K562 (cell line): ENCODE results near the gene CLPSL1. TPM values are rescaled to one million over a fixed set of nuclear protein-coding genes. Genes with fewer than 3 reads are reported as not detected.

ENCODE experiments used
- CBFB ChIP-seq: sonication (generic); formaldehyde crosslinking; IDR thresholded peaks from 2 replicates; pipeline ENCODE4 v1.4.0; 2020; ENCODE audit warnings: mild to moderate bottlenecking, missing genetic modification reagents
- CREB3 ChIP-seq: fragments of 450-650 bp; conservative IDR thresholded peaks from 2 replicates; pipeline ENCODE4 v1.6.1; 2016; ENCODE audit warnings: missing genetic modification characterization, low read depth, mild to moderate bottlenecking, missing compliant biosample characterization, moderate library complexity
- ERF ChIP-seq: fragments of 450-650 bp; formaldehyde crosslinking; IDR thresholded peaks from 2 replicates; pipeline ENCODE4 v1.4.0; 2020; ENCODE audit warnings: mild to moderate bottlenecking, mixed read lengths
- HDAC2 ChIP-seq: fragments of 450-650 bp; IDR thresholded peaks from 2 replicates; pipeline ENCODE4 v1.6.1; 2016; ENCODE audit warnings: mild to moderate bottlenecking
- HLTF ChIP-seq: fragments of 450-650 bp; IDR thresholded peaks from 2 replicates; pipeline ENCODE4 v1.6.1; 2016
- NCOA6 ChIP-seq: fragments of 450-650 bp; IDR thresholded peaks from 2 replicates; pipeline ENCODE4 v1.6.1; 2017; ENCODE audit warnings: mild to moderate bottlenecking
- PYGO2 ChIP-seq: fragments of 450-650 bp; IDR thresholded peaks from 2 replicates; pipeline ENCODE4 v1.6.1; 2016; ENCODE audit warnings: mild to moderate bottlenecking, missing genetic modification characterization, moderate library complexity, missing compliant biosample characterization
- REST ChIP-seq, 2 experiments: fragments of 450-650 bp; formaldehyde crosslinking in 1 of 2; IDR thresholded peaks; 2 replicates each; pipeline versions ENCODE4 v1.4.0 to v1.6.1; 2014 to 2020; ENCODE audit warnings: mild to moderate bottlenecking in 2 of 2, borderline replicate concordance in 1 of 2, low read depth in 1 of 2
- RHOXF2B ChIP-seq: fragments of 250-450 bp; sonication (Bioruptor Pico); conservative IDR thresholded peaks from 2 replicates; pipeline ENCODE4 v1.5.1; 2021
- TGIF2 ChIP-seq: sonication (generic); formaldehyde crosslinking; IDR thresholded peaks from 2 replicates; pipeline ENCODE4 v1.8.1; 2022; ENCODE audit warnings: mild to moderate bottlenecking, missing genetic modification reagents, moderate library complexity
- polyA plus RNA-seq, 8 experiments: library from polyadenylated mRNA; depleted of rRNA in 4 of 8; stranded (reverse) in 5 of 8; unstranded in 3 of 8; fragments of >200 nt; fragmentation: Nextera tagmentation in 2 of 8; fragmentation: Illumina TruSeq in 1 of 8; extraction: Ambion mirVana in 2 of 8; extraction: Trizol in 1 of 8; gene quantifications; 2 replicates each; pipeline versions ENCODE4 v1.2.1 to v1.2.3, GENCODE V29; 2011 to 2014; ENCODE audit warnings: inconsistent platforms in 1 of 8, missing spikeins in 1 of 8
- total RNA-seq, 7 experiments: library from RNA; depleted of rRNA in 6 of 7; stranded (reverse); fragments of >200 nt in 6 of 7; fragmentation: Illumina TruSeq in 2 of 7; extraction: Trizol in 2 of 7; gene quantifications; 2 replicates each; pipeline versions ENCODE4 v1.2.1 to v1.2.3, GENCODE V29; 2011 to 2021; ENCODE audit warnings: low replicate concordance in 1 of 7
- TF ChIP-seq, protein P1 (sequence below), 2 experiments: fragments of 450-650 bp; conservative IDR thresholded peaks; 2 replicates each; pipeline ENCODE4 v1.6.1; 2017; ENCODE audit warnings: mild to moderate bottlenecking in 2 of 2, moderate library complexity in 2 of 2
- TF ChIP-seq, protein P2 (sequence below): sonication (generic); formaldehyde crosslinking; IDR thresholded peaks from 2 replicates; pipeline ENCODE4 v1.8.0; 2022; ENCODE audit warnings: mild to moderate bottlenecking, missing genetic modification reagents
- TF ChIP-seq, protein P3 (sequence below): sonication (generic); formaldehyde crosslinking; IDR thresholded peaks from 2 replicates; pipeline ENCODE4 v1.8.1; 2022; ENCODE audit warnings: missing genetic modification reagents

The CLPSL1 gene
- total and polyA plus RNA-seq, 9 of the 15 experiments (the other 6 are each of a cell fraction or from before 2014, with no cell fraction given): not detected

DNA sequence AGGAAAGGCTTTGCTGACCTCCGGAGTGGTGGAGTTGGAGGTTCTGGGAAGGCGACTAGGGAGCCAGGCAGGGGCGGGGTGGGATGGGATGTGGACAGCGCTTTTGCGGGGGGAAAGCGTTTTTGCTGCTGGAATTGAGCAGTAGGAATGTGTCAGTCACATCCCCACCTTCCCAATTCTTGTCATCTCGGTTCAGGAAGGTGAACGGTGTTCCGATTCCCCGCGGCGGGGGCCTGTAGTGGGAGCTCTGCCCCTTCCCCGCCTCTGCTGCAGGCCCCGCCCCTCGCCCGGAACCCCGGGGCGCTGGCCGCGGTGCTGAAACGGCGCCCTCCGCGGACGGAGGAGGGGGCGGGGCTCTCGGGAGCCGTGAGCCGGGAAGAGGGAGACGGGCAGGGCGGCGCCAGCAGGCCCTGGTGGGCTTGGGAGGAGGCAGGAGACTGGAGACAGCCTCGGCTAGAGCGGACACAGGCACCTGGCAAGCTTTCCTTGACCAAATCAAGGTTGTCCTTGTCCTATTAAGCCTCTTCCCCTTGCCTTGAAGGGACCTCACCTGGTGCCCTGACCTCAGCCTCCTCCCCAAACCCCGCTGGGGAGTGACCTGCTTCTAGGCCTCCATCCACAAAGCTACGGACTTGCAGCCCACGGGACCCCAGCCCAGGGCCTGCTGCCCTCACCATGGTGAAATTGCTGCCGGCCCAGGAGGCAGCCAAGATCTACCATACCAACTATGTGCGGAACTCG, 24.3 kb downstream of the CLPSL1 start, which contains the start of gene LHFPL5 (continued):
- TF ChIP-seq REST (IDR thresholded peaks at IDR 0.05; ENCODE audit: borderline replicate concordance) (peak; percentile 100), REST (CRISPR knock-in tag; IDR thresholded peaks at IDR 0.05; ENCODE audit: low read depth) (peak; percentile 100), CBFB (CRISPR knock-in tag) (peak; percentile 24; the same call in 1 of the 2 replicates), HLTF (no peak), NCOA6 (peak; percentile 85), PYGO2 (tag) (no peak), TGIF2 (CRISPR knock-in tag) (peak; percentile 98), CREB3 (0 out of 2 replicates have a peak, but pooled peaks have one; percentile 48), HDAC2 (0 out of 2 replicates have a peak, but pooled peaks have one; percentile 76), ERF (CRISPR knock-in tag) (0 out of 2 replicates have a peak, but pooled peaks have one; percentile 53), RHOXF2B (no peak)
- TF ChIP-seq, protein P1, sequence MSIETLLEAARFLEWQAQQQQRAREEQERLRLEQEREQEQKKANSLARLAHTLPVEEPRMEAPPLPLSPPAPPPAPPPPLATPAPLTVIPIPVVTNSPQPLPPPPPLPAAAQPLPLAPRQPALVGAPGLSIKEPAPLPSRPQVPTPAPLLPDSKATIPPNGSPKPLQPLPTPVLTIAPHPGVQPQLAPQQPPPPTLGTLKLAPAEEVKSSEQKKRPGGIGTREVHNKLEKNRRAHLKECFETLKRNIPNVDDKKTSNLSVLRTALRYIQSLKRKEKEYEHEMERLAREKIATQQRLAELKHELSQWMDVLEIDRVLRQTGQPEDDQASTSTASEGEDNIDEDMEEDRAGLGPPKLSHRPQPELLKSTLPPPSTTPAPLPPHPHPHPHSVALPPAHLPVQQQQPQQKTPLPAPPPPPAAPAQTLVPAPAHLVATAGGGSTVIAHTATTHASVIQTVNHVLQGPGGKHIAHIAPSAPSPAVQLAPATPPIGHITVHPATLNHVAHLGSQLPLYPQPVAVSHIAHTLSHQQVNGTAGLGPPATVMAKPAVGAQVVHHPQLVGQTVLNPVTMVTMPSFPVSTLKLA (conservative IDR thresholded peaks at IDR 0.05): peak in 1 of 2 experiments; percentile 61; a peak in 3 of 4 replicates
- TF ChIP-seq, protein P2, sequence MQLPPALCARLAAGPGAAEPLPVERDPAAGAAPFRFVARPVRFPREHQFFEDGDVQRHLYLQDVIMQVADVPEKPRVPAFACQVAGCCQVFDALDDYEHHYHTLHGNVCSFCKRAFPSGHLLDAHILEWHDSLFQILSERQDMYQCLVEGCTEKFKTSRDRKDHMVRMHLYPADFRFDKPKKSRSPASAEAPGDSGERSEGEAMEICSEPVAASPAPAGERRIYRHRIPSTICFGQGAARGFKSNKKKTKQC (CRISPR knock-in tag): peak; percentile 99
- TF ChIP-seq, protein P3, sequence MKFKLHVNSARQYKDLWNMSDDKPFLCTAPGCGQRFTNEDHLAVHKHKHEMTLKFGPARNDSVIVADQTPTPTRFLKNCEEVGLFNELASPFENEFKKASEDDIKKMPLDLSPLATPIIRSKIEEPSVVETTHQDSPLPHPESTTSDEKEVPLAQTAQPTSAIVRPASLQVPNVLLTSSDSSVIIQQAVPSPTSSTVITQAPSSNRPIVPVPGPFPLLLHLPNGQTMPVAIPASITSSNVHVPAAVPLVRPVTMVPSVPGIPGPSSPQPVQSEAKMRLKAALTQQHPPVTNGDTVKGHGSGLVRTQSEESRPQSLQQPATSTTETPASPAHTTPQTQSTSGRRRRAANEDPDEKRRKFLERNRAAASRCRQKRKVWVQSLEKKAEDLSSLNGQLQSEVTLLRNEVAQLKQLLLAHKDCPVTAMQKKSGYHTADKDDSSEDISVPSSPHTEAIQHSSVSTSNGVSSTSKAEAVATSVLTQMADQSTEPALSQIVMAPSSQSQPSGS (CRISPR knock-in tag): peak; percentile 70; the same call in 1 of the 2 replicates
